HFFc6 (cell line): ENCODE data around the gene SLC25A23. TPM values are rescaled to one million over a fixed set of nuclear protein-coding genes. Genes with fewer than 3 reads are reported as not detected.

Source experiments
- DNase-seq: peaks from one replicate; pipeline ENCODE4 v3.0.0-alpha.2; 2018
- H3K27ac Mint-ChIP-seq: 2 replicates; pipeline ENCODE4 v1.8.0; 2020; ENCODE audit warnings: mild to moderate bottlenecking, mixed read lengths
- H3K27me3 Mint-ChIP-seq: 2 replicates; pipeline ENCODE4 v1.8.0; 2021; ENCODE audit warnings: mild to moderate bottlenecking, moderate library complexity, mixed read lengths; ENCODE audit not compliant: insufficient read depth
- H3K36me3 Mint-ChIP-seq: 2 replicates; pipeline ENCODE4 v1.8.0; 2021; ENCODE audit warnings: low read depth, mixed read lengths
- H3K4me1 Mint-ChIP-seq: 2 replicates; pipeline ENCODE4 v1.8.0; 2020; ENCODE audit warnings: low read depth, mixed read lengths
- H3K4me3 Mint-ChIP-seq: 2 replicates; pipeline ENCODE4 v1.8.0; 2020; ENCODE audit warnings: mild to moderate bottlenecking, moderate library complexity, mixed read lengths
- H3K9me3 Mint-ChIP-seq: 2 replicates; pipeline ENCODE4 v1.8.0; 2020; ENCODE audit warnings: mild to moderate bottlenecking, mixed read lengths
- total RNA-seq, 6 experiments: library from RNA; stranded (reverse); fragmentation: NEBNext Ultra II Directional; extraction: Animal tissue kit (Norgen Biotek cat#: 25700); gene quantifications; 2 replicates in 1 of 6; 3 replicates in 5 of 6; pipeline ENCODE4 v1.2.3, GENCODE V29; 2021
- TF ChIP-seq, protein P1 (sequence below): fragments of 200-600 bp; sonication (generic); IDR thresholded peaks from 2 replicates; pipeline ENCODE4 v1.5.0; 2021; ENCODE audit warnings: antibody characterized with exemption, mild to moderate bottlenecking

Gene SLC25A23
- total RNA-seq, 6 experiments from 2014 or later = 15.4 to 25.3 (median 16.8) TPM

DNA sequence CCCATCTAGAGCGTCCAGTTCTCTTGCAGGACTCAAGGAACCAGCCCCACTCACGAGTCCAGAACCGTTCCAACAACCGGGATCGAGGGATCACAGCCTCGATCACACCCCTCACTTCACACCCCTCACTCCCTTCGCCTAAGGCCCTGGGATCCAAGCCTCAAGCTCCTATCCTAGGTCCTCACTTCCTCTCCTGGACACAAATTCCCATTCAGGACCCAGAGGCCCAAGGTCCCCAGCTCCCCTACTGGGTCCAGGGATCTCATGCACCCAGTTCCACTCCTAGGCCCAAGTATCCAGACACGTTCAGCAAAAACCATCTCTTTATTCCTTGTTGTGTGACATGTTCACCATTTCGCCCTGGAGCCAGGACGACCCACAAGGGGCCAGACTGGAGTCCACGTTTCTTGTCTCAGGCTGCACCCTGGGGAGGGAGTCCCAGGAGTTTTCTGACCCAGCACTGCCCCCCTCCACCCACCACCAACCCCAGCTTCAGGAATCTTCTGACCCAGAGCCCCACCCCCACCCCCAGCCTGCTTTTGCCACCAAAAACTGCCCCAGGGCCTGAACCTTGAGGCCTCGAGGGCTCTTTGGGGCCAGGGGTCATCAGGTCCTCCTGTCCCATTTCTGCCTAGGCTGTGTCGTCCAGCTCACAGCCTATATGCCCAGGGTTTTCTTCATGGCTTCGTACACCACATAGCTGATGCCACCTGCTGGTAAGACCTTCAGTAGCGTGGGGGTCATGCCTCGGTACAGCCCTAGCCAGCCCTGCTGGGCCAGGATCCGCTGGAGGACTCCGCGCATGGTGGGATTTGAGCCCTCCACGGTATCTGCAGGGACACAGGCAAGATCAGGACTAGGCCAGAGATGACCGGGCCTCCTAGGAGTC, 33.6 kb downstream of the SLC25A23 start:
- DNase-seq = no peak
- H3K4me1 Mint-ChIP-seq = peaks cover 26% of the 10 kb centered on the region
- H3K9me3 Mint-ChIP-seq = no peaks in the 10 kb centered on the region
- peak overlapping the region; percentile 88 for H3K27ac Mint-ChIP-seq
- peaks cover 12% of the 10 kb centered on the region for H3K36me3 Mint-ChIP-seq
- TF ChIP-seq, protein P1, sequence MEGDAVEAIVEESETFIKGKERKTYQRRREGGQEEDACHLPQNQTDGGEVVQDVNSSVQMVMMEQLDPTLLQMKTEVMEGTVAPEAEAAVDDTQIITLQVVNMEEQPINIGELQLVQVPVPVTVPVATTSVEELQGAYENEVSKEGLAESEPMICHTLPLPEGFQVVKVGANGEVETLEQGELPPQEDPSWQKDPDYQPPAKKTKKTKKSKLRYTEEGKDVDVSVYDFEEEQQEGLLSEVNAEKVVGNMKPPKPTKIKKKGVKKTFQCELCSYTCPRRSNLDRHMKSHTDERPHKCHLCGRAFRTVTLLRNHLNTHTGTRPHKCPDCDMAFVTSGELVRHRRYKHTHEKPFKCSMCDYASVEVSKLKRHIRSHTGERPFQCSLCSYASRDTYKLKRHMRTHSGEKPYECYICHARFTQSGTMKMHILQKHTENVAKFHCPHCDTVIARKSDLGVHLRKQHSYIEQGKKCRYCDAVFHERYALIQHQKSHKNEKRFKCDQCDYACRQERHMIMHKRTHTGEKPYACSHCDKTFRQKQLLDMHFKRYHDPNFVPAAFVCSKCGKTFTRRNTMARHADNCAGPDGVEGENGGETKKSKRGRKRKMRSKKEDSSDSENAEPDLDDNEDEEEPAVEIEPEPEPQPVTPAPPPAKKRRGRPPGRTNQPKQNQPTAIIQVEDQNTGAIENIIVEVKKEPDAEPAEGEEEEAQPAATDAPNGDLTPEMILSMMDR = peak; percentile 33
- peaks cover 7% of the 10 kb centered on the region; the same call in 1 of the 2 replicates for H3K27me3 Mint-ChIP-seq
- peak overlapping the region; percentile 69; the same call in 1 of the 2 replicates for H3K4me3 Mint-ChIP-seq

DNA sequence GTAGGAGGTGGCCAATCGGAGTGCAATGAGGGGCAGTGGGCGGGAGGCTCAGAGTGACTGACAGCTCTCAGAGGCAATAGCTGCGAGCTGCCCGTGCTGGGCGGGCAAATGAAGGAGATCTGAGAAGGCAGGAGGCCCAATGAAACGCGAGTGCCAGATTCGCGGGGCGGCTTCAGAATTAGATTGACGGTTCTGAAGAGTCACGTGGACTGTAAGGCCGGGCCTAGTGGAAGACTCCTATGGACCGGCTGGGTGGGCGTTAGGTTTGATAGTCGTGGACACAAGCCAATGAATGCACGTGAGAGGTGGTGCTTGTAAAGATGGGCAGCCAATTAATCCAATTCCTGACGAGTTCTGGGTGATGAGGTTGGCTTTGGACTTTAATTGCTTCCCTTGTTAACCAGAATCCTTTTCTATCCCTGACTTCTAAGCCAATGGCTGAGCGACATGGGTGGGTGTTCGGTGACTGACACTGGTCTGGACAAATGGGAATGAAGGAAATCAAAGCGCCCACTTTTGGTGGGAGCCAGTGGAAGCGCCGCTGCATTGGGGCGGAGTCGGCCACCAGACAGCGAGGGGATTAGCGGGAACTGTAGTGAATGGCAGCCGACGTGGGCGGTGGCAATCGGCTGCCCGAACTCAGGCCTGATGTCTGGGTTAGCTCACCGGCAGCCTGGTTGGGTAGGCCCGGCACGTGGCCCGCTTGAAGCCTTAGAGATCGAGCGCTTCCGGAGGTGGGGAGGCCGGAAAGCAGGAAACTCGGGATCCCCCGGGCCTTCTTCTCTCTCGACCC, 34.5 kb downstream of the SLC25A23 start:
- H3K27ac Mint-ChIP-seq = peak overlapping the region; percentile 88
- peak; percentile 100 for DNase-seq
- peaks cover 5% of the 10 kb centered on the region; the same call in 1 of the 2 replicates for H3K27me3 Mint-ChIP-seq
- H3K36me3 Mint-ChIP-seq = peaks cover 20% of the 10 kb centered on the region
- peaks cover 26% of the 10 kb centered on the region for H3K4me1 Mint-ChIP-seq
- TF ChIP-seq, protein P1 = no peak
- H3K9me3 Mint-ChIP-seq = no peaks in the 10 kb centered on the region
- H3K4me3 Mint-ChIP-seq = peak overlapping the region; percentile 69

DNA sequence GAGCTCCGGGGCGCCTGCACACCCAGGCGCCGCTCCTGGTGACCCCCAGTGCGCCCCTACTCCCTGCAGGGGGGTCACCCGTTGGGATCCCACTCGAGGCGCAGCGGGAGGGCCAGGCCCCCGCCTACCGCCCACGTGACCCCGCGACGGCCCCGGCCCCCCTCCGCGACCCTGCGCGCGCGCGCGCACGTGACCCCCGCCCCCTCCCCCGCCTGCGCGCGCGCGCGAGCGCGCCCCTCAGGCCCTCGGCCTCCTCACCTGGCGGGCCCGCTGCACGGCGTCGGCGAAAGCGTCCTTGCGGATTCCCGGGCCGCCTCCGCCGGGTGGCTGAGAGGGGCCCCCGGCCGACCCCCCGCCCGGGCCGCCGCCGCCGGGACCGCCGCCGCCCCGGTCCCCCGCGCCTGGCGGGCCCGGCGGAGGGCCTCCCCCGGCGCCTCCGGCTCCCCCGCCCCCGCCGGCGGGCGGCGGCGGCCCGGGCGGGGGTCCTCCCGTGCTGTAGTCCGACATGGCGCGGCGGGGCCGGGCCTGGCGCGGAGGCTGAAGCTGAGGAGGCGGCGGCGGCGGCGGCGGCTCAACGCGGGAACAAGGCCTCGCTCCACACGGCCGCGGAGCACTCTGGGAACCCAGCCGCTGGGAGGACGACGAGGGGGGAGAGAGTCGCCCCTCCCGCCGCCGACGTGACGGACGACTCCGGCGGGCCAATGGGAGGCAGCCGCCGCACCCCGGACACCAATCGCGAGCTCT, 35.2 kb downstream of the SLC25A23 start, which contains the start of gene KHSRP:
Gene KHSRP (minus strand): TSS at position 617 of the 744 bp plus-strand sequence. CDS start 110 bp downstream, at position 507.
- H3K9me3 Mint-ChIP-seq = no peaks in the 10 kb centered on the region
- H3K27ac Mint-ChIP-seq = peak within 1 kb of the TSS; percentile 88
- TF ChIP-seq, protein P1 = no peak
- DNase-seq = no peak
- H3K4me3 Mint-ChIP-seq = peak within 1 kb of the TSS; percentile 96
- H3K36me3 Mint-ChIP-seq = peaks cover 23% of the 10 kb centered on the region
- peaks cover 5% of the 10 kb centered on the region; the same call in 1 of the 2 replicates for H3K27me3 Mint-ChIP-seq
- peaks cover 26% of the 10 kb centered on the region for H3K4me1 Mint-ChIP-seq

DNA sequence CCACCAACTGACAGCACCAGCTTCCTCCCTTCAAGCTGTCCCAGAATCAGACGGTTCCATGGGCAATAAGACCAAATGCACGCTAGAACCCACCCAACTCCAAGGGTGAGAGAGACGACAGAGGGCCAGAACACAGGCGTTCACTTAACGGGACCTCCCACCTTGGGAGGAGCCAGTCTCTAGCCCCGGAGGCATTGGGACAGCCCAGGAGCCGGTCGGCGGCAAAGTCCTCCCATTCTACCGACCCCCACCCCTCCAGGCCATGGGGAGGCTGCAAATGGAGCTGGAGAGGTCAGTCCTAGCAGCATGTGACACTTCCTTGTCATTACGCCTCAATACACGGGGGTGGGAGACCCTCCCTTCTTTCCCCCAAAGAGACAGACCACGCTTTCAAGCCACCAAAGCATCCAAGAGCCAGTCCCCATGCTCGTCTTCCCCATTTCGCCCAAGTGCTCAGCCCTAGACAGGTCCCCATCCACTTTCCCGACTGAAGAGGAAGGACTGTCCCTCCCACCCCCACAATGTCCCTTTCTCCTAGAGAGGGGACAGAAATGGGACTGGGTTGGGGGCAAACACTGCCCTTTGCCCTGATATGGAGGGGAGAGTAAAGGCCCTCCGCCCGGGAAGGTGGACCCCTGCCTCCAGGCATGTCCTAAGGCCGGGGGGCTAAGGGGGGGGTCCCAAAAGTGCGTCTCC, 35.9 kb downstream of the SLC25A23 start:
- TF ChIP-seq, protein P1 = no peak
- Mint-ChIP-seq H3K4me3 (peak overlapping the region; percentile 96), H3K9me3 (no peaks in the 10 kb centered on the region), H3K27ac (peak overlapping the region; percentile 71), H3K27me3 (peaks cover 5% of the 10 kb centered on the region; the same call in 1 of the 2 replicates), H3K36me3 (peaks cover 23% of the 10 kb centered on the region), H3K4me1 (peaks cover 26% of the 10 kb centered on the region)
- DNase-seq = peak; percentile 44
